Measurements from ENCODE around the gene USF1. TPM values are rescaled to one million over a fixed set of nuclear protein-coding genes. Genes with fewer than 3 reads are reported as not detected.

USF1 gene
- polyA plus RNA-seq, 3 donors, result 6.3 to 335 (median 25.5) TPM

DNA sequence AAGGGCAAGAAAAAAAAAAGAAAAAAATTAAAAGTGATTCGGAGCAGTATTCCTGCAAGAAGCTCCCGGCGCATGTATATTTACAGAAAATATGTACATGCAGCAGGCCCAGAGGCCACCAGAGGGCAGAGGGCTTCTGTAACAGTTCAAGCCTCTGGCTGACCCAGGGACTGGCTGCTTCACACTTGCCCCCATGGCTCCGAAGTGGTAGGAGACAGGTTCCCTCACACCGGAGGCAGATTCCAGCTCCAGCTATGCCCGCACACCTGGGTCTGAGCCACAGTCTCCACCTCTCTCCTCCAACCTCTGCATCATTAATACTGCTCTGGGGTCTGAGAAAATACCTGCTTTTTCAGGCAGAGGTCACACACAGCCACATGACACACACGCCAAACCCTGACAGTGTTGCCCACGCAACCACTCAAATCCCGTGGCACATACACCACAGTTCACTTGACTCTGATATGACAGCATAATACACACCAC is 26.2 kb upstream of the USF1 start:
- Histone ChIP-seq H3K36me3 (replicated peaks in 1 of 2; ENCODE audit: control insufficient read depth in 1 of 2, insufficient read depth in 2 of 2, low read length in 2 of 2) (no peaks in the 10 kb centered on the region), H3K4me1 (ENCODE audit: control insufficient read depth in 1 of 2, insufficient read depth in 2 of 2, low read length in 2 of 2) (peaks cover 35 to 38% of the 10 kb centered on the region in 2 donors), H3K27me3 (ENCODE audit: control insufficient read depth in 2 of 2, insufficient read depth in 2 of 2, low read length in 2 of 2) (no peaks in the 10 kb centered on the region), H3K9ac (ENCODE audit: insufficient read depth, low read length, poor library complexity, severe bottlenecking) (no peak overlapping the region), H3K9me3 (replicated peaks in 1 of 2; ENCODE audit: control insufficient read depth in 1 of 2, insufficient read depth in 1 of 2, low read length in 2 of 2) (no peaks in the 10 kb centered on the region), H3K27ac (ENCODE audit: low read depth in 1 of 2, low read length in 2 of 2) (no peak overlapping the region), H3K4me3 (replicated peaks in 1 of 3; ENCODE audit: low read depth in 2 of 3, low read length in 3 of 3) (no peak overlapping the region), H2AFZ (ENCODE audit: insufficient read depth, low read depth, low read length, poor library complexity, severe bottlenecking) (peak overlapping the region; percentile 19), H3K79me2 (ENCODE audit: insufficient read depth, low read length) (peaks cover 36% of the 10 kb centered on the region), H3K4me2 (replicated peaks; ENCODE audit: extremely low read depth, low read length, poor library complexity, severe bottlenecking) (no peak overlapping the region), H4K20me1 (ENCODE audit: insufficient read depth, low read length) (peaks cover under 1% of the 10 kb centered on the region)
- DNase-seq, result peak; percentile 69 to 84 (median 79)
- Mint-ChIP-seq H3K4me3 (no peak overlapping the region), H3K27me3 (ENCODE audit: low read depth in 3 of 3) (peaks cover 0 to 1% (median under 1%) of the 10 kb centered on the region in 3 donors), H3K36me3 (peaks cover 1 to 12% of the 10 kb centered on the region in 2 donors), H3K4me1 (peaks cover 42% of the 10 kb centered on the region), H3K9me3 (peaks cover 0 to 2% (median 0%) of the 10 kb centered on the region in 7 donors), H3K27ac (peak overlapping the region in 6 of 7 donors; percentile 43 to 82 (median 72))
- TF ChIP-seq, protein P1, sequence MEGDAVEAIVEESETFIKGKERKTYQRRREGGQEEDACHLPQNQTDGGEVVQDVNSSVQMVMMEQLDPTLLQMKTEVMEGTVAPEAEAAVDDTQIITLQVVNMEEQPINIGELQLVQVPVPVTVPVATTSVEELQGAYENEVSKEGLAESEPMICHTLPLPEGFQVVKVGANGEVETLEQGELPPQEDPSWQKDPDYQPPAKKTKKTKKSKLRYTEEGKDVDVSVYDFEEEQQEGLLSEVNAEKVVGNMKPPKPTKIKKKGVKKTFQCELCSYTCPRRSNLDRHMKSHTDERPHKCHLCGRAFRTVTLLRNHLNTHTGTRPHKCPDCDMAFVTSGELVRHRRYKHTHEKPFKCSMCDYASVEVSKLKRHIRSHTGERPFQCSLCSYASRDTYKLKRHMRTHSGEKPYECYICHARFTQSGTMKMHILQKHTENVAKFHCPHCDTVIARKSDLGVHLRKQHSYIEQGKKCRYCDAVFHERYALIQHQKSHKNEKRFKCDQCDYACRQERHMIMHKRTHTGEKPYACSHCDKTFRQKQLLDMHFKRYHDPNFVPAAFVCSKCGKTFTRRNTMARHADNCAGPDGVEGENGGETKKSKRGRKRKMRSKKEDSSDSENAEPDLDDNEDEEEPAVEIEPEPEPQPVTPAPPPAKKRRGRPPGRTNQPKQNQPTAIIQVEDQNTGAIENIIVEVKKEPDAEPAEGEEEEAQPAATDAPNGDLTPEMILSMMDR (IDR thresholded peaks at IDR 0.05), result peak; percentile 91
- intact Hi-C loops (cut with micrococcal nuclease), result loop anchor here (1.0 to 5.0 kb wide), 3 partner anchors 11 to 60 kb away; partner anchors contain the start of gene DEDD (in 1 of the 2)
- WGBS (ENCODE audit: insufficient coverage), result 33% methylated on average over 8 of the region's 9 CpGs

- H3K36me3 ChIP-seq (replicated peaks in 1 of 2; ENCODE audit: control insufficient read depth in 1 of 2, insufficient read depth in 2 of 2, low read length in 2 of 2), result peaks cover 3 to 5% of the 10 kb centered on the region in 2 donors
- H3K4me2 ChIP-seq (replicated peaks; ENCODE audit: extremely low read depth, low read length, poor library complexity, severe bottlenecking), result no peak overlapping the region
- peaks cover 12% of the 10 kb centered on the region for H4K20me1 ChIP-seq (ENCODE audit: insufficient read depth, low read length)
- no peak overlapping the region for H3K9ac ChIP-seq (ENCODE audit: insufficient read depth, low read length, poor library complexity, severe bottlenecking)
- H3K4me3 ChIP-seq (replicated peaks in 1 of 3; ENCODE audit: low read depth in 2 of 3, low read length in 3 of 3), result no peak overlapping the region
- peak in 2 of 3 donors; percentile 39 to 40 for DNase-seq
- WGBS (ENCODE audit: insufficient coverage), result no CpG with 5 or more reads among the region's 4 CpGs
- H3K4me1 ChIP-seq (ENCODE audit: control insufficient read depth in 1 of 2, insufficient read depth in 2 of 2, low read length in 2 of 2), result peaks cover 46 to 50% of the 10 kb centered on the region in 2 donors
- no peaks in the 10 kb centered on the region for H3K27me3 ChIP-seq (ENCODE audit: control insufficient read depth in 2 of 2, insufficient read depth in 2 of 2, low read length in 2 of 2)
- H3K27ac Mint-ChIP-seq, result peak overlapping the region; percentile 98 to 100 (median 99)
- H3K4me3 Mint-ChIP-seq, result no peak overlapping the region
- peaks cover 47% of the 10 kb centered on the region for H3K79me2 ChIP-seq (ENCODE audit: insufficient read depth, low read length)
- no peak overlapping the region for H2AFZ ChIP-seq (ENCODE audit: insufficient read depth, low read depth, low read length, poor library complexity, severe bottlenecking)
- intact Hi-C loops (cut with micrococcal nuclease), result loop anchor here in 1 of 2 donors (2.0 to 5.0 kb wide), 2 partner anchors 26 to 62 kb away; partner anchors contain the start of gene DEDD
- peaks cover 6 to 22% of the 10 kb centered on the region in 2 donors for H3K36me3 Mint-ChIP-seq
- peaks cover 52% of the 10 kb centered on the region for H3K4me1 Mint-ChIP-seq
- peak overlapping the region; percentile 93 to 97 for H3K27ac ChIP-seq (ENCODE audit: low read depth in 1 of 2, low read length in 2 of 2)
- TF ChIP-seq, protein P1 (IDR thresholded peaks at IDR 0.05), result no peak
- H3K9me3 Mint-ChIP-seq, result peaks cover 0 to 2% (median 0%) of the 10 kb centered on the region in 7 donors
- no peaks in the 10 kb centered on the region for H3K9me3 ChIP-seq (replicated peaks in 1 of 2; ENCODE audit: control insufficient read depth in 1 of 2, insufficient read depth in 1 of 2, low read length in 2 of 2)
- peaks cover 0 to 2% (median 1%) of the 10 kb centered on the region in 3 donors for H3K27me3 Mint-ChIP-seq (ENCODE audit: low read depth in 3 of 3)
Observed at GRCh38 chr1:161070761-161071160, 25.0 kb upstream of the USF1 start.
